ENCODE results near the gene EIF2AK3.

Gene EIF2AK3

GRCh38 chr2:88537640-88538039, 89.6 kb downstream of the EIF2AK3 start:
- DNase-seq, result no peak

GRCh38 chr2:88530081-88530480, 97.2 kb downstream of the EIF2AK3 start:
- DNase-seq, result no peak

GRCh38 chr2:88521445-88522073, 105.7 kb downstream of the EIF2AK3 start:
- DNase-seq, result no peak

- no peak for DNase-seq
Observed at GRCh38 chr2:88517759-88518201, 109.5 kb downstream of the EIF2AK3 start.

Data from RPMI8226 (cell line).